Measurements from ENCODE around the gene FRMPD1.

FRMPD1 gene

DNA sequence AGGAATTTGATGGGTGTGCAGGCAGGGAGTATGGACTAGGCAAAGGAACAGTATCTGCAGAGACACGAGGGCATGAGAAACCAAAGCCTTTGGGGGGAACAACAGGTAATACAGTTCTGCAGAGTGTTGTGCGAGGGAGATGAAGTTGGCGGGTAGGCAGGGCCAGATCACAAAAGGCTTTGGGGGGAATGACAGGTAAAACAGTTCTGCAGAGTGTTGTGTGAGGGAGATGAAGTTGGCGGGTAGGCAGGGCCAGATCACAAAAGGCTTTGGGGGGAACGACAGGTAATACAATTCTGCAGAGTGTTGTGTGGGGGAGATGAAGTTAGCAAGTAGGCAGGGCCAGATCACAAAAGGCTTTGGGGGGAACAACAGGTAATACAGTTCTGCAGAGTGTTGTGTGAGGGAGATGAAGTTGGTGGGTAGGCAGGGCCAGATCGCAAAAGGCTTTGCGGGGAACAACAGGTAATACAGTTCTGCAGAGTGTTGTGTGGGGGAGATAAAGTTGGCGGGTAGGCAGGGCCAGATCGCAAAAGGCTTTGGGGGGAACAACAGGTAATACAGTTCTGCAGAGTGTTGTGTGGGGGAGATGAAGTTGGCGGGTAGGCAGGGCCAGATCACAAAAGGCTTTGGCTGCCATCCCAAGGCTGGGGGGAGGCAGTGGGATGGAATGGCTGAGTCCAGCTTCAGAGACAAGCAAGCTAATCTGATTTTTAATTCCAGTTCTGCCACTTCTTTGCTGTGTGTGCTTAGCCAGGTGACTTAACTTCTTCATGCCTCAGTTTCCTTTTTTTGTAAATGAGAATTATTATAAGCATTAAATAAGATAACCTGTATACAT is 33.0 kb downstream of the FRMPD1 start:
- H3K27me3 Mint-ChIP-seq = peaks cover 25% of the 10 kb centered on the region
- H3K4me1 Mint-ChIP-seq (ENCODE audit: low read depth) = no peaks in the 10 kb centered on the region
- H3K9me3 Mint-ChIP-seq (ENCODE audit: low read depth) = no peaks in the 10 kb centered on the region

GRCh38 chr9:37692622-37693221 is 42.0 kb downstream of the FRMPD1 start:
- no peak overlapping the region for H3K4me3 Mint-ChIP-seq
- no peak overlapping the region for H3K27ac Mint-ChIP-seq
- no peaks in the 10 kb centered on the region for H3K9me3 Mint-ChIP-seq (ENCODE audit: low read depth)
- H3K4me1 Mint-ChIP-seq (ENCODE audit: low read depth) = no peaks in the 10 kb centered on the region
- H3K36me3 Mint-ChIP-seq = no peaks in the 10 kb centered on the region
- peaks cover 29% of the 10 kb centered on the region for H3K27me3 Mint-ChIP-seq

More for the DNA sequence above, 33.0 kb downstream of the FRMPD1 start:
- H3K27ac Mint-ChIP-seq = no peak overlapping the region
- no peak overlapping the region for H3K4me3 Mint-ChIP-seq
- no peaks in the 10 kb centered on the region for H3K36me3 Mint-ChIP-seq

GRCh38 chr9:37693260-37693659 is 42.5 kb downstream of the FRMPD1 start:
- Mint-ChIP-seq H3K4me1 (ENCODE audit: low read depth) (no peaks in the 10 kb centered on the region), H3K9me3 (ENCODE audit: low read depth) (no peaks in the 10 kb centered on the region), H3K27me3 (peaks cover 29% of the 10 kb centered on the region), H3K36me3 (no peaks in the 10 kb centered on the region), H3K4me3 (no peak overlapping the region), H3K27ac (no peak overlapping the region)

- no peaks in the 10 kb centered on the region for H3K36me3 Mint-ChIP-seq
- no peaks in the 10 kb centered on the region for H3K9me3 Mint-ChIP-seq (ENCODE audit: low read depth)
- H3K4me3 Mint-ChIP-seq = no peak overlapping the region
- H3K27me3 Mint-ChIP-seq = peaks cover 29% of the 10 kb centered on the region
- no peaks in the 10 kb centered on the region for H3K4me1 Mint-ChIP-seq (ENCODE audit: low read depth)
- no peak overlapping the region for H3K27ac Mint-ChIP-seq
Observed at GRCh38 chr9:37694355-37694754, 43.6 kb downstream of the FRMPD1 start.

GRCh38 chr9:37696528-37696927 is 45.8 kb downstream of the FRMPD1 start:
- no peaks in the 10 kb centered on the region for H3K36me3 Mint-ChIP-seq
- no peak overlapping the region for H3K27ac Mint-ChIP-seq
- H3K4me3 Mint-ChIP-seq = no peak overlapping the region
- H3K27me3 Mint-ChIP-seq = peaks cover 32% of the 10 kb centered on the region
- H3K9me3 Mint-ChIP-seq (ENCODE audit: low read depth) = no peaks in the 10 kb centered on the region
- H3K4me1 Mint-ChIP-seq (ENCODE audit: low read depth) = no peaks in the 10 kb centered on the region

DNA sequence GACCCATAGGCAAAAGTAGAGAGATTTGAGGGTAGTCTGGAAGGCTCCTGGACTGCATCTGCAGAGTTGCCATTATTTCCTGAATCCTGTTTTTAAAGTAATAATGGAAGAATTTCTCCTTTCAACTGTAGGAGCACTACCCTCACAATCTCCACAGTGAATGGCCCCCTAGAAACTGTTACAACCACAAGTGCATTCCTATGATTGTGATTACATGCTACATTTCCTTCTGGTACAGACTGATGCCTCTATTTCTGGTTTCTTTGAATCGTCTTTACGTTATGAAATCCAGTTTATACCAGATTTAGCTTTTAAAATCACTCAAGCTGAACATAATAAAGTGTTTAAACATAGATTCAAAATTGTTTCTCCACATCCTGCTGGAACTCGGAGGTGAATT is 49.4 kb downstream of the FRMPD1 start:
- H3K9me3 Mint-ChIP-seq (ENCODE audit: low read depth) = no peaks in the 10 kb centered on the region
- H3K27me3 Mint-ChIP-seq = peaks cover 13% of the 10 kb centered on the region
- no peak overlapping the region for H3K27ac Mint-ChIP-seq
- no peaks in the 10 kb centered on the region for H3K36me3 Mint-ChIP-seq
- H3K4me3 Mint-ChIP-seq = no peak overlapping the region
- H3K4me1 Mint-ChIP-seq (ENCODE audit: low read depth) = no peaks in the 10 kb centered on the region

GRCh38 chr9:37700900-37701299 is 50.1 kb downstream of the FRMPD1 start:
- Mint-ChIP-seq H3K4me1 (ENCODE audit: low read depth) (no peaks in the 10 kb centered on the region), H3K27me3 (peaks cover 7% of the 10 kb centered on the region), H3K9me3 (ENCODE audit: low read depth) (no peaks in the 10 kb centered on the region), H3K27ac (no peak overlapping the region), H3K36me3 (no peaks in the 10 kb centered on the region), H3K4me3 (no peak overlapping the region)

GRCh38 chr9:37705787-37706186 is 55.0 kb downstream of the FRMPD1 start:
- no peaks in the 10 kb centered on the region for H3K9me3 Mint-ChIP-seq (ENCODE audit: low read depth)
- no peaks in the 10 kb centered on the region for H3K4me1 Mint-ChIP-seq (ENCODE audit: low read depth)
- H3K27ac Mint-ChIP-seq = no peak overlapping the region
- peaks cover 8% of the 10 kb centered on the region for H3K27me3 Mint-ChIP-seq
- no peak overlapping the region for H3K4me3 Mint-ChIP-seq
- H3K36me3 Mint-ChIP-seq = no peaks in the 10 kb centered on the region

- Mint-ChIP-seq H3K4me3 (no peak overlapping the region), H3K36me3 (no peaks in the 10 kb centered on the region), H3K27me3 (peaks cover 8% of the 10 kb centered on the region), H3K9me3 (ENCODE audit: low read depth) (no peaks in the 10 kb centered on the region), H3K4me1 (ENCODE audit: low read depth) (no peaks in the 10 kb centered on the region), H3K27ac (no peak overlapping the region)
Observed at GRCh38 chr9:37706290-37706689, 55.5 kb downstream of the FRMPD1 start.

DNA sequence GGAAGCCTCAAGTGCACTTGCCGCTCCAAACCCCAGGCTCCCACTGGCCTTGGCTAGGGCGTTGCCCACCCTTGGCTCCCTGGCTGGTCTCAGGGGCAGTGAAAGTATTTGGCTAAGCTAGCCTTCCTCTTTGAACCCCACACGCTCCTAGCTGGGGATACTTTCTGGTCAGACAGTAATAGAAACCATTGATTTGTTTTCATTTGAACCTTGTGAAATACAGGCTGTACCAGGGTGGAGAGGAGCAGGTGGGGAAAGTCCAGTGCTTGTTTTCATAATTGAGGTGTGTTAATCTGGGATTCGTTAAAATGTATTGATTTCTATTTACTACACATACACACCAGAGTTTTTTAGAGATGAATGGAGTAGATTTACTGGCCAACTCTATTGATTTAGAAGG is 57.0 kb downstream of the FRMPD1 start:
- Mint-ChIP-seq H3K4me3 (no peak overlapping the region), H3K9me3 (ENCODE audit: low read depth) (no peaks in the 10 kb centered on the region), H3K36me3 (no peaks in the 10 kb centered on the region), H3K27ac (no peak overlapping the region), H3K27me3 (peaks cover 5% of the 10 kb centered on the region), H3K4me1 (ENCODE audit: low read depth) (no peaks in the 10 kb centered on the region)

DNA sequence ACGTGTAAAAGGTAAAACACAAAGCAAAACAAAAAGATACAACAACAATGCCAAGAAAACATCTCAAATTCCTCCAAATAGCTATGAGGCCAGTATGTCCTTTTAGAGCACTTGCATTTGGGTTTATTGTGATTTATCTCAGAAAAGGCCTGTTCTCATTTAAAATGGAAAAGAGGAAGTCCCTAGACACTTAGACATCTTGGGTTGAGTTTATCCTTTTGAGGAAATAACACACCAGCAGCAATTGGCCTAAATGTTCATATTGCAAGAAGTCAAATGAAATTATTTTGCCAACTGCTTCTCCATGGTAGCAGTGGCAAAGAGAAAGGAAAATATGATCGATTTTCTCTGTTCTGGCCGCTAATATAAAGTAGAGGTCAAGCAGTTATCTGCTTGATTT is 59.3 kb downstream of the FRMPD1 start:
- H3K27ac Mint-ChIP-seq = no peak overlapping the region
- no peaks in the 10 kb centered on the region for H3K9me3 Mint-ChIP-seq (ENCODE audit: low read depth)
- peaks cover 5% of the 10 kb centered on the region for H3K27me3 Mint-ChIP-seq
- no peaks in the 10 kb centered on the region for H3K4me1 Mint-ChIP-seq (ENCODE audit: low read depth)
- no peak overlapping the region for H3K4me3 Mint-ChIP-seq
- H3K36me3 Mint-ChIP-seq = no peaks in the 10 kb centered on the region

- Mint-ChIP-seq H3K36me3 (no peaks in the 10 kb centered on the region), H3K4me3 (no peak overlapping the region), H3K27me3 (peaks cover 3% of the 10 kb centered on the region), H3K27ac (no peak overlapping the region), H3K4me1 (ENCODE audit: low read depth) (no peaks in the 10 kb centered on the region), H3K9me3 (ENCODE audit: low read depth) (no peaks in the 10 kb centered on the region)
Observed at GRCh38 chr9:37715260-37715659, 64.5 kb downstream of the FRMPD1 start.

DNA sequence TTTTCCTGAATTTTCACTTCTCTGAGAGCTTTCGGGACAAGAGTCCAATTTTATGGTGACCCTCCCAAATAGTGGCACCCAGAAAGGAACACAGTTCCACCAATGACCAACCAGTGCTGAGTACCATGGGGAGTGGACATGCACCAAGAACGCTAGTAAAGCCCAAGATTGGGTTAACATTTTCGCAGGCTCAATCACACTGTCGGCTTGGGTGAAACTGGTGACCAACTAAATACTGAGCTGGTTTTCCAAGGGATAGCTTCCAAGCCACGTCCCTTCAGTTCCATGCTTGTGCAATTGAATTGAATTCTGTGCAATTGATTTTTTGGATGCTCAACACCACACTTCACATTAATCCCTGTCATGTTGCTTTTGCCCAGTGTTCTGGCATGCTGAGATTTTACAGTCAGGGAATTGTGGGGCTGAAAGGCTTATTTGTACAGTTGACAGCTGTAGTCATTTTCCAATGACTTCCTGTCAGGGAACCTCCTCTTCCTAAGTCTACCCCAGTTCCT is 65.3 kb downstream of the FRMPD1 start:
- no peak overlapping the region for H3K4me3 Mint-ChIP-seq
- H3K27ac Mint-ChIP-seq = no peak overlapping the region
- H3K27me3 Mint-ChIP-seq = peaks cover 3% of the 10 kb centered on the region
- H3K36me3 Mint-ChIP-seq = no peaks in the 10 kb centered on the region
- H3K4me1 Mint-ChIP-seq (ENCODE audit: low read depth) = no peaks in the 10 kb centered on the region
- H3K9me3 Mint-ChIP-seq (ENCODE audit: low read depth) = no peaks in the 10 kb centered on the region

DNA sequence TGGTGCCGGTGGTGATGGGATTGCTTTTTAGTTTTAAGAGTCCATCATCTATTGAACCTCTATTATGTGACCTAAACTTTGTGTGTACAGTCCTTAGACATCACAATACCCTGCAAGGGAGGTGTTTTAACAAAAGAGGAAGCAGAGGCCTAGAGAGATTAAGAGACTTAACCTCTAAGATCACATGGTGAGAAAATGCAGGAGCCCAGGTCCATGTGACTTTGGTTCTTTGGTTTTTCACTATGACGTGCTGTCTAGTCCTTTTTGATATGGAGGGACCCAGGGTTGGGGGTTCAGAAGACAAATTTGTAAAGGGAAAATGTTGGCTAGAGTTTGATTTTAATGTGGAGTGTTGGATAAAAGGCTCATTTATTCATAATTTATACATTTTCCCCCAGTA is 68.8 kb downstream of the FRMPD1 start:
- Mint-ChIP-seq H3K9me3 (ENCODE audit: low read depth) (no peaks in the 10 kb centered on the region), H3K27me3 (peaks cover 3% of the 10 kb centered on the region), H3K4me3 (no peak overlapping the region), H3K36me3 (no peaks in the 10 kb centered on the region), H3K4me1 (ENCODE audit: low read depth) (no peaks in the 10 kb centered on the region), H3K27ac (no peak overlapping the region)

DNA sequence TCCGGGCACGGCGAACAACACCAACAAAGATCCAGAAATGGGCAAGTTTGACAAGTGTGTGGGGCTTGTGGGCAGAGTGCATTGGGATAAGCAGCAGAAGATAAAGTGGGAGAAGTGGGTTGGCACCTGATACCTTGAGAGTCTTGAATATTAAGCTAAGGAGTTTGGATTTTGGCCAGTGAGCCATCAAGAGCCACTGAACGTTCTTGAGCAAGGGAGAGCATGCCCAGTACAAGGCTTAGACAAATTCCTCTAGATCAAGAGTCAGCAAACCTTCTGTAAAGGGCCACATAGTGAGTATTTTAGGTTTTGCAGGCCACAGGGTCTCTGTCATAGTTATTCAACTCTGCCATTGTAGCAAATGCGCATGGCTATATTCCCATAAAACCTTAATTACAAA is 76.3 kb downstream of the FRMPD1 start:
- Mint-ChIP-seq H3K4me3 (no peak overlapping the region), H3K4me1 (ENCODE audit: low read depth) (no peaks in the 10 kb centered on the region), H3K9me3 (ENCODE audit: low read depth) (no peaks in the 10 kb centered on the region), H3K27me3 (peaks cover 4% of the 10 kb centered on the region), H3K27ac (no peak overlapping the region), H3K36me3 (no peaks in the 10 kb centered on the region)
